Muscle of arm (tissue), 12 donors: ENCODE data around the gene TNFAIP2. TPM values are rescaled to one million over a fixed set of nuclear protein-coding genes. Genes with fewer than 3 reads are reported as not detected.

ENCODE experiments used
- DNase-seq: peaks from one replicate; pipeline ENCODE4 v3.0.0-alpha.2; 2013
- polyA plus RNA-seq, 12 donors: library from polyadenylated mRNA; unstranded; fragments of 120-200 nt; gene quantifications; one replicate each; pipeline ENCODE4 v1.2.1, GENCODE V29; 2013; ENCODE audit not compliant: insufficient read length in 12 of 12

Gene TNFAIP2
- polyA plus RNA-seq, 12 donors: 36.4 to 66.2 (median 51.0) TPM; not detected in 1

DNA sequence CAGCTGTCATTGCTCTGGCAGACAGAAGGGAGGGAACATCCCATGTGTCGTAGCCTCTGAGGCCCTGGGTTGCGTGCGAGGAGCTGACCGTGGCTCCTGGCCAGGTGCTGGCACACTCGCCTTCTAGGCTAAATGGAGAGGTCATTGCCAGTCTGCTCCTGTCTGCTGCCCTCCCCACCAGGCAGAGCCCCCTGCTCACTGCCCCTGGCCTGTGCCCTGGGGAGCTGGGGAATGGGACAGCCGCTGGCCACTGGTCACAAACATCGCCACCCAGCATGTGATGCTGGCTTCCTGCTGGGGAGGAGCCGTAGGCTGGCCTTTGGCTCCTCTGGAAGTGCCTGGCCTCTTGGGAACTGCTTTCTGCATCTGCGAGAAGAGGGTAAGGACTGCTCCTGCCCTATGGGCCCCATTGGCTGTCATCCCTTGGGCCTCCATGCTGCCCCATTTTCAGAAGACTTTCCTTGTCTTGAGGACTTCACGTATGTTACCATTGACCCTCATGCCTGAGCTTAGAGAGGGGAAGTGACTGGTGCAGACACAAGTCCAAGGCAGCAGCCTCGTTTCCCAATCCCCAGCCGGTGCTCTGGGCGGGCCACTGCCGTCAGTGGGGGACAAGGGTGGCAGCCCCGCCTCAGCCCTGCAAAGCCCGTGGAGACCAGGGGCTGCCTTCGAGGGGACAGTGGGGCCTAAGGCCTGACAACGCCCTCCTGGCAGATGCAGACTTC lies 2.0 kb upstream of the TNFAIP2 start:
- no peak for DNase-seq

DNA sequence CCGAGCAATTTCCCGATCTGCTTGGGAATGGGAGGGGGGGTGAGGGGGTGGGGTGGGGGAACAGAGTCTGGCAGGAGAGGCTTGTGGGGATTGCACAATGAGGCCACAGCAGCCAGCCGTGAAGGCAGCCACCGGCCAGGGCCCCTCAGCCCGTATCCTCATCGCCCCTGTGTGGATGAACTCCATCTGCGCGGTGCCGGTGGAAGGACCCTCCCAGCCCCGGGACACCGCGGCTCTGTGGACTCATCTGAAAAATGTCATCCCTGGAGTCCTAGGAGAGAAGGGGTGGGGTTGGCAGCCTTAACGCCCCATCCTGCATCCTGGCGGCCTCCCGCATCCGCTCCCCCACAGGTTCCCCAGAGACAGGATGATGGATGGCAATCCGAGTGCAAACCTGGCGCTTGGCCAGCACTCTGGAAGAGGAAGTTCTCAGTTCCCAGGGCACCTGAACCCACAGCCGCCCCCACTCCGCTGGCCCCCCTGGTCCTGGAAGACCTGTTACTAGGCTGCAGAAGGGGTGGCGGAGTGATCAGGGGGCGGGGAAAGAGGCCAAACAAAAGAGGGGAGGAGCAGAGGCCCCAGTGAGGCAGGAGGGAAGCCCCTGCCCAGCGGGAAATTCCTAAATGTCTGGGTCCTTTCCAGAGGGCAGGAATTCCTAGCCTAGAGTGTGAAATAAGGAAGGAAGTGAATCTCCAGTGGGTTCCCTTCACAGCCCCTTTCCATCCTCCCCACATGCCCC lies 1.2 kb upstream of the TNFAIP2 start:
- peak; percentile 91 for DNase-seq

GRCh38 chr14:103122585-103122946 lies 695 bp upstream of the TNFAIP2 start:
- no peak for DNase-seq

- DNase-seq: peak; percentile 58
Measured at GRCh38 chr14:103123634-103124500, 606 bp downstream of the TNFAIP2 start.

- no peak for DNase-seq
Measured at GRCh38 chr14:103124501-103125001, 1.3 kb downstream of the TNFAIP2 start.

DNA sequence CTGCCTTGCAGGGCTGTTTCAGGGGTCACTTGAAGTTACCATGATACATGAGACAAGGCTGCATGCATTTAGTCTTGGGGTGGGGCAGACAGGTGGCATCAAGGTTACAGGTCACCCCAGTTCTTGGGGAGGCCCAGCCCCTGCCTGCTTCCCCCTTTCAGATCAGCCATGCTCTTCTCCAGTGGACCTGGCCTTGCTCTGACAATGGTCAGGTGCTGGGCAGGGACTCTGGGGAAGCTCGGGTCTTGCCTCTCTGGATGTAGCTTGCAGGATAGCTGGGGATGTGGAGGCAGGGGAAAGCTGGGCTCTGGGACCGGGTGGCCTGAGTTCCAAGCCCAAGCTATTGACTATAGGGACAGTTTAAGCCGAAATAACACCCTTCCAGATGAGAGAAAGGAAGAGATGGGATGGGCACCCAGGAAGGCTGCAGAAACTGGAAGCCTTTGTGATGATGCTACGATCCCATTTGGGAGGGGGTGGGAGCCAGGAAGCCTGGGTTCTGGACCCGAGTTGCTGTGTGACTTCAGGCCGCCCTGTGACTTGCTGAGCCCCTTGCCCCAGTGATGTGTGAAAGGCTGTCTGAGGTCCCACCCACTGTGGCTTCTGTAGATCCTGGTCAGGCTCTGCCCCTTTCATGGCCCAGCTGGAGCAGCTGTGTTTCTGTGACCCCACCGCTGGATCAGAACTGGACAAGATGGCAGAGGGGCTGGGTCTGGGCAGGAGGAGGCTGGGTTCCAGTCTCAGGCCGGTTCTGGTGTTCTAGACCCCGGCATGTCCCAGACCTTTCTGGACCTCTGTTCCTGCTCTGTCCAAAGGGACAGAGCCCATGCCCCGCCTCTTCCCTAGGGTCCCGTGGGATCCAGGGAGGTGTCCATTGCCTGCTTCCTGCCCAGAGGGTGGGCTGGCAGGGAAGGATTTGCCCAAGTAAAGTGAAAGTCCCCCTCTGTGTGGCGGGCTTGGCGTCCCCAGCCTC lies 2.1 kb downstream of the TNFAIP2 start:
- no peak for DNase-seq

DNA sequence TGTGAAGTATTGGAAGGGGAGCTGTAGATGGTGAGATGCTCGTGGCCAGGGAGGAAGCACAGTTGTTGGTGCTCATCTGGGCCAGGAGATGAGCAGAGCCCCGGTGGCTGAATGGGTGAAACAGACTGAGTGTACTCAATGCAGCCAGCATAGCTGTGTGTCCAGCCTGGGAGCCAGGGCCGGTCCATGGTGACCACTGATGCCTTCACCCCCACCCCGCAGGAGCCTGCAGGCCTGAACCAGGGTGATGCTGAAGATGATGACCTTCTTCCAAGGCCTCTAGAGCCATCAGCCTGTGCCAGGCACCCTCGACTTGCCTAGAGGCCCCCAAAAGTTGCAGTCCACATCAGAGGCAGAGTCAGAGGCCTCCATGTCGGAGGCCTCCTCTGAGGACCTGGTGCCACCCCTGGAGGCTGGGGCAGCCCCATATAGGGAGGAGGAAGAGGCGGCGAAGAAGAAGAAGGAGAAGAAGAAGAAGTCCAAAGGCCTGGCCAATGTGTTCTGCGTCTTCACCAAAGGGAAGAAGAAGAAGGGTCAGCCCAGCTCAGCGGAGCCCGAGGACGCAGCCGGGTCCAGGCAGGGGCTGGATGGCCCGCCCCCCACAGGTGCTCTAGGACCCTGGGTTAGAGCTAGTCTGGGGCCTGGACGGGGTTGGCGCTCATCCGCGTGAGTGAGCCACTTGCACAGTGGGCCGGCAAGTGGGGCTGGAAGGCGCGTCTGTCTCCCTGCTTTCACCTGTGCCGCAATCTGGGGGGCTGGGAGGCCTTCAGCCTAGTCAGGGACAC lies 3.0 kb downstream of the TNFAIP2 start:
- DNase-seq: no peak

- no peak for DNase-seq
Measured at GRCh38 chr14:103126873-103127304, 3.6 kb downstream of the TNFAIP2 start.

GRCh38 chr14:103127356-103127755 lies 4.1 kb downstream of the TNFAIP2 start:
- no peak for DNase-seq

DNA sequence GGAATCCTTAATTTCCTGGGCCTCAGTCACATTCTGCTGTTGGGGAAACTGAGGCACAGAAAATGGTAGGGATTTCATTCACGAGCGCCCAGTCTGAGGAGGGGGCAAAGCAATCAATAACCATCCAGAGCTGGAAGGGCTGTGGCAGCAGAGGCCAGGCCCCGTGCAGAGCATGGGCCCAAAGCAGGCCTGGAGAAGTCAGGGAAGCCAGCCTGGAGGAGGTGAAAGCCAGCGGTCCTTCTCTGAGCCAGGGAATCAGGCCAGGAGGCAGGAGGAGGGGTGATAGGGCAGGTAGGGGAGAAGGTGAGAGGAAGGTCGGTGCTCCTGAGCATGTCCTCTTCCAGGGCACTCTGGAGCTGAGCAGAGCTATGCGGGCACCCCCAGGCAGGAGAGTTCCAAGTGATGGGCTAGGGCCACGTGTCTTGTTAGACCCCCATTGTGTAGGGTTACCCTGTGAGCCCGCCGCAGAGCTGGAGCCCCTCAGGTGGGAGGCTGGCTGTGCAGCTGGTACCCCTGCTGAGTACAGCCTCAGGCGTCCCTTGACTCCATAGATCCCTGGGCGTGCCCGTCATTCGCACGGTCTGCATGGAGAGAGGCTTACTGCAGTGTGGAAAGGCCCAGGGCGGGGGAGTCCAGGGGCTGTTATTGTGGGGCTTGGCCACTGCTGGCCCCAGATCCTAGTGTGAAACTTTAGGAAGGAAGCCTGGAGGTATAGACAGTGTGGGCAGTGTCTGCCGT lies 4.8 kb downstream of the TNFAIP2 start:
- no peak for DNase-seq

DNA sequence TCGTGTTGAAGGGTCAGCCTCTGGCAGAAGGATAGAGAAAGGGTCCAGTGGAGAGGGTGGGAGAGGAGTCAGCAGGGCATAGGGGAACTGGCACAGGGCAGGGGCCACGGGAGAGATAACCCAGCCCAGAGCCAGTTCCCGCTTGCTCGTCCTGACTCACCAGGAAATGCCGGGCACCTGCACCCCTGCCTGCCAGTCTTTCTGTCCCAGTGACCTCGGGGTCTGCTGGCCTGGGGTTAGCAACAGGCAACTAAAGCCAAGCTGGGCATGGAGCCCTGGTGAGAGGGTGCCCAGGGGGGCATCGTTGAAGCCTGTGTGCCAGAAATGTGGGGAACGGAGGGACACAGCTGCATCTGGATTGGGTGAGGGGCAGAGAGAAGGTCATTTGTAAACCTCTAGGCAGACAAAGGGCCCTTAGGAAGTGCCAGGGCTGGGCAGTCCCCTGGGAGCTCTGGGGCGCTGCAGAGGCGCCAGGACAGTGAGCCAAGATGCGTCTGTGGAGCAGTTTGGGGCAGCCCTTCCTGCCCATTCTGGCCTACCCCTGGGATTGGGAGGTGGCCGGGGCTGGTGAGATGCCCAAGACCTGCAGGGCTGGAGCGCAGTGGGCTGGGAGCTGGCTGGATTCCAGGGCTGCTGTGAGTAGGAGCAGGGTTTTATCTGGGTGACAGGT lies 5.5 kb downstream of the TNFAIP2 start:
- no peak for DNase-seq

DNA sequence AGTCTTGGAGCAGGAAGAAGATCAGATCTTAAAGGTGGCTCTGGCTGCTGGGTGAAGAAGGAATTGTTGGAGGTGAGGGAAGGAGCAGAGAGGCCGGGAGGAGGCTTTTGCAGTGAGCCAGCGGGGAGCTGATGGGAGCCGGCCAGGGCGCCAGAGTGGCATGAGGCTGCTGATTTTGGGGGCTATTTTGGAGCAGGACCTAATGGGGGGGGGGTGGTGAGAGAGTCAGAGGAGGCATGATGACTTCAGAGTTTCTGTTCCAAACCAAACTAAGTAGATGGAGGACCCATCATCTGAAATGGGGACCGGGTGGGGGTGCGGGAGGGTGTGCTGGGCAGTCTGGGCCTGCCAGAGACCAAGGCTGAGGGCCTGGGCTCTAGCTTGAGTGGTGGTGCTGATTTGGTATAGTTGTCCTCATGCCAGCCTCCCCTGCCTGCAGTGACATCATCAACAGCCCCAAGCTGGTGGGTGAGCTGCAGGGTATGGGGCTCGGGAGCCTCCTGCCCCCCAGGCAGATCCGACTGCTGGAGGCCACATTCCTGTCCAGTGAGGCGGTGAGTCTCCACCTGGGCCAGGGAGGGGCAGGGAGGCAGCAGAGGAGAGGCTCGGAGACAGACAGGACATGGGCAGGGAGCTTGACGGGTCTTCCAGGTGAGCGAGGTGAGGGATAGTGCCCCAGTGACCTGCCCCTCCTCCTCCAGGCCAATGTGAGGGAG lies 6.2 kb downstream of the TNFAIP2 start:
- DNase-seq: no peak

DNA sequence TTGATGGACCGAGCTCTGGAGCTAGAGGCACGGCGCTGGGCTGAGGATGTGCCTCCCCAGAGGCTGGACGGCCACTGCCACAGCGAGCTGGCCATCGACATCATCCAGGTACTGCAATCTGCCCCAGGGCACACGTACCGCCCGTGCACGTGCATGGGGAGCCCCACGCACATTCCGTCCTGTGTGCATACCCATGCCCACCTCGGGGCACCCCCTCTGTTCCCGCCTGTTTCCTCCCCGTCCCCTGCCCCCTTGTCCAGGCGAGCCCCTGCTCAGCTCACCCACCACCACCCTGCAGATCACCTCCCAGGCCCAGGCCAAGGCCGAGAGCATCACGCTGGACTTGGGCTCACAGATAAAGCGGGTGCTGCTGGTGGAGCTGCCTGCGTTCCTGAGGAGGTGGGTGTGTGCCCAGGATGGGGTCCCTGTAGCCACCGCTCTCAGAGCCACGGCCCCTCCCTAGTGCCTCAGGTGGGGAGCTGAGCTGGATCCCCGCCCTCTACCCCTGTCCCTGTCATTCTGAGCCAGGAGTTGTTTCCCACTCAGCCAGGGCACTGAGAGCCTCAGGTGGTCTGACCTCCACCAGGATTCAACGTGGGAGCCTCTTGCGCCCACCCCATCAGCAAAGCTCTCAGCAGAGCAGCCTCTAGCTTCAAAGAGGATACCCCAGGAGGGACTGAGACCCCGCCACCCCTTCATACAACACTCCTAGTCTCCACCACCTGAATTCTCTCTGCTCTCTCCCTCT lies 6.9 kb downstream of the TNFAIP2 start:
- DNase-seq: no peak

- no peak for DNase-seq
Measured at GRCh38 chr14:103130965-103131364, 7.7 kb downstream of the TNFAIP2 start.

GRCh38 chr14:103131580-103131979 lies 8.3 kb downstream of the TNFAIP2 start:
- no peak for DNase-seq

GRCh38 chr14:103132381-103133209 lies 9.3 kb downstream of the TNFAIP2 start:
- no peak for DNase-seq
